Caco-2 (cell line): ENCODE measurements around the gene NCOR1. TPM values are rescaled to one million over a fixed set of nuclear protein-coding genes. Genes with fewer than 3 reads are reported as not detected.

Source experiments
- BruUV-seq: library from RNA; stranded (reverse); fragments of 400-500 nt; replicated peaks from 2 replicates; lab custom pipeline; 2021; lab: Mats Ljungman, UMichigan
- CTCF ChIA-PET: fragments of 300-600 bp; sonication (Branson Sonifier 250); formaldehyde crosslinking; loops from one replicate; lab custom pipeline; 2022; ENCODE audit warnings: antibody characterized with exemption; lab: Charles Lee
- POLR2A ChIA-PET: fragments of 300-600 bp; sonication (Branson Sonifier 250); formaldehyde crosslinking; loops from one replicate; lab custom pipeline; 2022; ENCODE audit warnings: antibody characterized with exemption; lab: Charles Lee
- DNase-seq, 2 experiments: peaks; one replicate each; pipeline versions ENCODE4 v3.0.0 to v3.0.0-alpha.2; 2020 to 2022
- H3K27me3 ChIP-seq: replicated peaks from 2 replicates; pipeline ENCODE4 v1.6.0; 2011; ENCODE audit warnings: low read length; ENCODE audit not compliant: control insufficient read depth, insufficient read depth
- H3K36me3 ChIP-seq: 2 replicates; pipeline ENCODE4 v1.5.1; 2011; ENCODE audit warnings: low read length; ENCODE audit not compliant: control insufficient read depth, insufficient read depth
- H3K4me1 ChIP-seq: fragments of 250-450 bp; sonication (Bioruptor Pico); 2 replicates; pipeline ENCODE4 v1.5.1; 2020; ENCODE audit warnings: mild to moderate bottlenecking
- H3K4me3 ChIP-seq: 2 replicates; pipeline ENCODE4 v1.5.1; 2011; ENCODE audit warnings: low read depth, mild to moderate bottlenecking, control low read depth, low read length
- H3K9me3 ChIP-seq: fragments of 250-450 bp; sonication (Bioruptor Pico); 2 replicates; pipeline ENCODE4 v1.5.1; 2020; ENCODE audit warnings: mild to moderate bottlenecking, moderate library complexity
- H3K27ac Mint-ChIP-seq: one replicate; pipeline ENCODE4 v1.8.0; 2022; ENCODE audit warnings: mixed read lengths; ENCODE audit not compliant: unreplicated experiment
- H3K27me3 Mint-ChIP-seq: one replicate; pipeline ENCODE4 v1.8.0; 2022; ENCODE audit warnings: mixed read lengths; ENCODE audit not compliant: insufficient read depth, unreplicated experiment
- H3K36me3 Mint-ChIP-seq: one replicate; pipeline ENCODE4 v1.8.0; 2022; ENCODE audit warnings: mild to moderate bottlenecking, mixed read lengths; ENCODE audit not compliant: insufficient read depth, unreplicated experiment
- H3K4me1 Mint-ChIP-seq: one replicate; pipeline ENCODE4 v1.8.0; 2022; ENCODE audit warnings: low read depth, mixed read lengths; ENCODE audit not compliant: unreplicated experiment
- H3K4me3 Mint-ChIP-seq: one replicate; pipeline ENCODE4 v1.8.0; 2022; ENCODE audit warnings: mild to moderate bottlenecking, moderate library complexity, mixed read lengths; ENCODE audit not compliant: unreplicated experiment
- H3K9me3 Mint-ChIP-seq: one replicate; pipeline ENCODE4 v1.8.0; 2022; ENCODE audit warnings: mixed read lengths; ENCODE audit not compliant: unreplicated experiment
- CTCF ChIP-seq, 2 experiments: fragments of 200-600 bp in 1 of 2; IDR thresholded peaks; 1 replicate in 1 of 2; 2 replicates in 1 of 2; pipeline versions ENCODE4 v1.5.1 to v1.8.0; 2011 to 2022; ENCODE audit warnings: antibody characterized with exemption in 1 of 2, control low read depth in 1 of 2, inconsistent platforms in 1 of 2, low read depth in 1 of 2, low read length in 1 of 2, mild to moderate bottlenecking in 1 of 2, moderate library complexity in 1 of 2; ENCODE audit not compliant: insufficient read depth in 1 of 2, severe bottlenecking in 1 of 2, unreplicated experiment in 1 of 2
- intact Hi-C: fragments of 100-400 bp; cut with micrococcal nuclease; formaldehyde crosslinking; loops from one replicate; pipeline ENCODE4 v1.10.0; 2022; ENCODE audit not compliant: unreplicated experiment
- total RNA-seq: library from RNA; stranded (reverse); gene quantifications from 2 replicates; pipeline ENCODE4 v1.2.3, GENCODE V29; 2022

The NCOR1 gene
- total RNA-seq, 1 experiment from 2014 or later = 90.8 TPM

- H3K27ac Mint-ChIP-seq = no peak overlapping the region
- ChIA-PET POLR2A (no interaction called here), CTCF (no interaction called here)
Measured at GRCh38 chr17:16108386-16108785, 106.9 kb downstream of the NCOR1 start.

DNA sequence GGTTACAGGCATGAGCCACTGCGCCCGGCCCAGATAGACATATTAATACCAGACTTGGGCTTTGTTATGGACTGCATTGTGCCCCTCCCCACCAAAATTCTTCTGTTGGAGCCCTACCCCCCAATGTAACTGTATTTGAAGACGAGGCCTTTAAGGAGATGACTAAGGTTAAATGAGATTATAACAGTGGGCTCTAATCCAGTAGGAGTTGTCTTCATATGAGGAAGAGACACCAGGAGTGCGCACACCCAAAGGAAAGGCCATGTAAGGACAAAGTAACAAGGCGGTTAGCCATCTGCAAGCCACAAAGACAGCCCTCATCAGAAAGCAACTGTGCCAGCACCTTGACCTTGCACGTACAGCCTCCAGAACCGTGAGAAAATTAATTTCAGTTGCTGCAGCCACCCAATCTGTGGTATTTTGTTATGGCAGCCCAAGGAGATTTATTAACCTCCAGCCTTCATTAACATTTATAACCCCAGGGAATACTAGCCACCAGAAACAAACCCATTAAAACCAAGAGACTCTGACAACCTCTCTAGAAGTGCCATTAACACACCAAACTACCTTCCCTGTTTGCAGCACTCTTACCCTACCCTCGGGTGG is 108.1 kb downstream of the NCOR1 start:
- no peak for DNase-seq
- no peak overlapping the region for H3K27ac Mint-ChIP-seq
- H3K27me3 Mint-ChIP-seq = no peaks in the 10 kb centered on the region
- peaks cover 36% of the 10 kb centered on the region for H3K36me3 Mint-ChIP-seq
- no peaks in the 10 kb centered on the region for H3K4me1 ChIP-seq
- POLR2A ChIA-PET = no interaction called here
- CTCF ChIA-PET = no interaction called here
- intact Hi-C loops = no loop called here
- no peaks in the 10 kb centered on the region for H3K9me3 Mint-ChIP-seq
- H3K9me3 ChIP-seq = no peaks in the 10 kb centered on the region
- no peaks in the 10 kb centered on the region for H3K27me3 ChIP-seq
- no peak overlapping the region for H3K4me3 ChIP-seq
- no peaks in the 10 kb centered on the region for H3K36me3 ChIP-seq
- BruUV-seq = no TSS peak
- H3K4me1 Mint-ChIP-seq = peaks cover 6% of the 10 kb centered on the region
- H3K4me3 Mint-ChIP-seq = no peak overlapping the region
- no peak for TF ChIP-seq CTCF (IDR thresholded peaks at IDR 0.05; ENCODE audit: insufficient read depth in 1 of 2, low read depth in 1 of 2, low read length in 1 of 2, severe bottlenecking in 1 of 2, unreplicated experiment in 1 of 2)

More at GRCh38 chr17:16108386-16108785, 106.9 kb downstream of the NCOR1 start:
- no peak for TF ChIP-seq CTCF (IDR thresholded peaks at IDR 0.05; ENCODE audit: insufficient read depth in 1 of 2, low read depth in 1 of 2, low read length in 1 of 2, severe bottlenecking in 1 of 2, unreplicated experiment in 1 of 2)
- Histone ChIP-seq H3K36me3 (no peaks in the 10 kb centered on the region), H3K27me3 (no peaks in the 10 kb centered on the region), H3K4me1 (no peaks in the 10 kb centered on the region), H3K9me3 (no peaks in the 10 kb centered on the region), H3K4me3 (no peak overlapping the region)
- BruUV-seq = no TSS peak
- no peak for DNase-seq
- Mint-ChIP-seq H3K36me3 (peaks cover 32% of the 10 kb centered on the region), H3K27me3 (no peaks in the 10 kb centered on the region), H3K4me3 (no peak overlapping the region), H3K4me1 (peaks cover 6% of the 10 kb centered on the region), H3K9me3 (no peaks in the 10 kb centered on the region)
- intact Hi-C loops = no loop called here

- BruUV-seq = no TSS peak
- Histone ChIP-seq H3K4me1 (no peaks in the 10 kb centered on the region), H3K36me3 (no peaks in the 10 kb centered on the region), H3K27me3 (no peaks in the 10 kb centered on the region), H3K4me3 (no peak overlapping the region), H3K9me3 (no peaks in the 10 kb centered on the region)
- ChIA-PET POLR2A (no interaction called here), CTCF (no interaction called here)
- Mint-ChIP-seq H3K9me3 (no peaks in the 10 kb centered on the region), H3K4me3 (no peak overlapping the region), H3K27ac (no peak overlapping the region), H3K36me3 (peaks cover 41% of the 10 kb centered on the region), H3K27me3 (no peaks in the 10 kb centered on the region), H3K4me1 (peaks cover 6% of the 10 kb centered on the region)
- no peak for TF ChIP-seq CTCF (IDR thresholded peaks at IDR 0.05; ENCODE audit: insufficient read depth in 1 of 2, low read depth in 1 of 2, low read length in 1 of 2, severe bottlenecking in 1 of 2, unreplicated experiment in 1 of 2)
- DNase-seq = no peak
- intact Hi-C loops = no loop called here
Measured at GRCh38 chr17:16106161-16106891, 109.0 kb downstream of the NCOR1 start.
